Measurements from ENCODE around the gene CANX.
"Not testable (repeated sequence)": the region's sequence is repeated elsewhere in the genome, so short reads cannot be mapped to it uniquely, and the experiment has no call there.

Gene CANX

GRCh38 chr5:179732918-179733771, 34.4 kb downstream of the CANX start:
- peak; percentile 7 for DNase-seq
- peaks cover 17% of the 10 kb centered on the region for H3K36me3 ChIP-seq (replicated peaks)
- in situ Hi-C loops (cut with HindIII; ENCODE audit: low pct_ligation_motif_present, low sequenced_read_pairs) = no loop called here
- no peak for TF ChIP-seq CTCF (IDR thresholded peaks at IDR 0.05; ENCODE audit: low read depth, low read length, missing control alignments)
- H3K4me3 ChIP-seq (ENCODE audit: low read depth, low read length) = peak overlapping the region; percentile 77
- peak overlapping the region; percentile 58 for H3K27ac ChIP-seq
- no peaks in the 10 kb centered on the region for H3K27me3 ChIP-seq (replicated peaks)

- in situ Hi-C loops (cut with HindIII; ENCODE audit: low pct_ligation_motif_present, low sequenced_read_pairs) = no loop called here
- H3K36me3 ChIP-seq (replicated peaks) = peaks cover 13% of the 10 kb centered on the region
- no peak for TF ChIP-seq CTCF (IDR thresholded peaks at IDR 0.05; ENCODE audit: low read depth, low read length, missing control alignments)
- peak overlapping the region; percentile 14 for H3K27ac ChIP-seq
- H3K27me3 ChIP-seq (replicated peaks) = no peaks in the 10 kb centered on the region
- peak overlapping the region; percentile 77 for H3K4me3 ChIP-seq (ENCODE audit: low read depth, low read length)
- DNase-seq = no peak
These were observed 35.0 kb downstream of the CANX start for GRCh38 chr5:179733772-179734126.

- Histone ChIP-seq H3K36me3 (replicated peaks) (peaks cover 7% of the 10 kb centered on the region), H3K27me3 (replicated peaks) (no peaks in the 10 kb centered on the region), H3K27ac (no peak overlapping the region), H3K4me3 (ENCODE audit: low read depth, low read length) (peak overlapping the region; percentile 77)
- DNase-seq = no peak
- in situ Hi-C loops (cut with HindIII; ENCODE audit: low pct_ligation_motif_present, low sequenced_read_pairs) = no loop called here
- no peak for TF ChIP-seq CTCF (IDR thresholded peaks at IDR 0.05; ENCODE audit: low read depth, low read length, missing control alignments)
These were observed 35.9 kb downstream of the CANX start for GRCh38 chr5:179734536-179735164.

GRCh38 chr5:179738742-179739141, 40.0 kb downstream of the CANX start:
- Histone ChIP-seq H3K27ac (no peak overlapping the region), H3K27me3 (replicated peaks) (no peaks in the 10 kb centered on the region), H3K4me3 (ENCODE audit: low read depth, low read length) (no peak overlapping the region), H3K36me3 (replicated peaks) (no peaks in the 10 kb centered on the region)
- no peak for TF ChIP-seq CTCF (IDR thresholded peaks at IDR 0.05; ENCODE audit: low read depth, low read length, missing control alignments)
- in situ Hi-C loops (cut with HindIII; ENCODE audit: low pct_ligation_motif_present, low sequenced_read_pairs) = no loop called here
- DNase-seq = no peak

- H3K36me3 ChIP-seq (replicated peaks); H3K4me3 ChIP-seq (ENCODE audit: low read depth, low read length); DNase-seq; in situ Hi-C loops (cut with HindIII; ENCODE audit: low pct_ligation_motif_present, low sequenced_read_pairs); H3K27me3 ChIP-seq (replicated peaks); H3K27ac ChIP-seq: not testable (repeated sequence)
These were observed 45.3 kb downstream of the CANX start for GRCh38 chr5:179744106-179744505.

GRCh38 chr5:179746872-179747271, 48.1 kb downstream of the CANX start:
- Histone ChIP-seq H3K27ac (no peak overlapping the region), H3K4me3 (ENCODE audit: low read depth, low read length) (no peak overlapping the region), H3K27me3 (replicated peaks) (no peaks in the 10 kb centered on the region), H3K36me3 (replicated peaks) (no peaks in the 10 kb centered on the region)
- TF ChIP-seq CTCF (IDR thresholded peaks at IDR 0.05; ENCODE audit: low read depth, low read length, missing control alignments) = no peak
- DNase-seq = no peak
- in situ Hi-C loops (cut with HindIII; ENCODE audit: low pct_ligation_motif_present, low sequenced_read_pairs) = no loop called here
